Brain microvascular endothelial cell (primary cell): ENCODE results near the gene ZNHIT6.
"Not testable (repeated sequence)": the region's sequence is repeated elsewhere in the genome, so short reads cannot be mapped to it uniquely, and the experiment has no call there.

ENCODE experiments used
- DNase-seq: peaks from one replicate; pipeline ENCODE4 v3.0.0-alpha.2; 2020
- H3K27ac ChIP-seq: fragments of 250-450 bp; sonication (Bioruptor Pico); 2 replicates; pipeline ENCODE4 v1.5.1; 2020; ENCODE audit warnings: mild to moderate bottlenecking, moderate library complexity
- H3K27me3 ChIP-seq: fragments of 250-450 bp; sonication (Bioruptor Pico); replicated peaks from 2 replicates; pipeline ENCODE4 v1.5.1; 2020; ENCODE audit warnings: mild to moderate bottlenecking
- H3K36me3 ChIP-seq: fragments of 250-450 bp; sonication (Bioruptor Pico); replicated peaks from 2 replicates; pipeline ENCODE4 v1.5.1; 2020; ENCODE audit warnings: mild to moderate bottlenecking
- H3K4me3 ChIP-seq: 2 replicates; pipeline ENCODE4 v1.5.1; 2011; ENCODE audit warnings: low read depth, mild to moderate bottlenecking, control low read depth, low read length, moderate library complexity
- CTCF ChIP-seq: IDR thresholded peaks from 2 replicates; pipeline ENCODE4 v1.5.1; 2011; ENCODE audit warnings: low read depth, mild to moderate bottlenecking, moderate library complexity, low read length, control low read depth, inconsistent platforms; ENCODE audit errors: missing control alignments
- in situ Hi-C: cut with HindIII; loops from 2 replicates; pipeline ENCODE4 v1.10.0; 2017; ENCODE audit warnings: low sequenced_read_pairs, low pct_ligation_motif_present

ZNHIT6 gene

GRCh38 chr1:85734931-85735330, 26.7 kb upstream of the ZNHIT6 start:
- in situ Hi-C loops = no loop called here
- Histone ChIP-seq H3K27ac (no peak overlapping the region), H3K36me3 (no peaks in the 10 kb centered on the region), H3K4me3 (no peak overlapping the region), H3K27me3 (no peaks in the 10 kb centered on the region)
- DNase-seq = no peak
- no peak for TF ChIP-seq CTCF

- Histone ChIP-seq H3K27me3 (no peaks in the 10 kb centered on the region), H3K4me3 (no peak overlapping the region), H3K27ac (no peak overlapping the region), H3K36me3 (no peaks in the 10 kb centered on the region)
- TF ChIP-seq CTCF = no peak
- in situ Hi-C loops = loop anchor here (25.0 kb wide), 1 partner anchor 168 kb away; no protein-coding TSS in a partner anchor
- no peak for DNase-seq
These were observed 10.6 kb upstream of the ZNHIT6 start for GRCh38 chr1:85718678-85719340.

GRCh38 chr1:85714418-85715114, 6.3 kb upstream of the ZNHIT6 start:
- H3K27me3 ChIP-seq, H3K27ac ChIP-seq, H3K36me3 ChIP-seq, DNase-seq, H3K4me3 ChIP-seq: not testable (repeated sequence)
- in situ Hi-C loops = loop anchor here (25.0 kb wide), 1 partner anchor 173 kb away; no protein-coding TSS in a partner anchor

GRCh38 chr1:85708829-85709227, 595 bp upstream of the ZNHIT6 start:
- peak overlapping the region; percentile 12 for H3K27ac ChIP-seq
- H3K27me3 ChIP-seq = no peaks in the 10 kb centered on the region
- H3K36me3 ChIP-seq = peaks cover 15% of the 10 kb centered on the region
- DNase-seq = no peak
- peak overlapping the region; percentile 88 for H3K4me3 ChIP-seq
- in situ Hi-C loops = loop anchor here (25.0 kb wide), 1 partner anchor 178 kb away; no protein-coding TSS in a partner anchor
- no peak for TF ChIP-seq CTCF

GRCh38 chr1:85707267-85707989, 805 bp downstream of the ZNHIT6 start:
- in situ Hi-C loops = loop anchor here (25.0 kb wide), 1 partner anchor 180 kb away; no protein-coding TSS in a partner anchor
- TF ChIP-seq CTCF = no peak
- peak overlapping the region; percentile 65 for H3K27ac ChIP-seq
- no peak for DNase-seq
- H3K4me3 ChIP-seq = peak overlapping the region; percentile 88
- no peaks in the 10 kb centered on the region for H3K27me3 ChIP-seq
- H3K36me3 ChIP-seq = peaks cover 17% of the 10 kb centered on the region

GRCh38 chr1:85705940-85706339, 2.3 kb downstream of the ZNHIT6 start:
- no peak for DNase-seq
- H3K36me3 ChIP-seq = peaks cover 31% of the 10 kb centered on the region

More at GRCh38 chr1:85705940-85706339, 2.3 kb downstream of the ZNHIT6 start:
- Histone ChIP-seq H3K27me3 (no peaks in the 10 kb centered on the region), H3K4me3 (no peak overlapping the region), H3K27ac (no peak overlapping the region)
- in situ Hi-C loops = loop anchor here (25.0 kb wide), 1 partner anchor 181 kb away; no protein-coding TSS in a partner anchor
- TF ChIP-seq CTCF = no peak
